HEK293T (cell line): Measurements from ENCODE around the gene APLN.

ENCODE experiments used
- FOXK2 ChIP-seq: fragments of 450-650 bp; IDR thresholded peaks from 2 replicates; pipeline ENCODE4 v1.6.1; 2016; ENCODE audit warnings: mild to moderate bottlenecking
- PKNOX1 ChIP-seq: fragments of 450-650 bp; IDR thresholded peaks from 2 replicates; pipeline ENCODE4 v1.6.1; 2016

GRCh38 chrX:129696463-129697155, 41.9 kb upstream of the APLN start:
- TF ChIP-seq FOXK2 (no peak), PKNOX1 (no peak)
